Endodermal cell (in vitro differentiated cells): ENCODE results near the gene ASS1. TPM values are rescaled to one million over a fixed set of nuclear protein-coding genes. Genes with fewer than 3 reads are reported as not detected.

Experiments used
- DNase-seq: peaks from one replicate; pipeline ENCODE4 v3.0.0-alpha.2; 2017
- H3K27ac ChIP-seq: 2 replicates; pipeline ENCODE4 v1.5.1; 2013; ENCODE audit warnings: mild to moderate bottlenecking, low read depth, low read length, moderate library complexity
- H3K27me3 ChIP-seq: 2 replicates; pipeline ENCODE4 v1.6.1; 2013; ENCODE audit warnings: mild to moderate bottlenecking, low read length, moderate library complexity; ENCODE audit not compliant: insufficient read depth, control insufficient read depth, poor library complexity, severe bottlenecking
- H3K36me3 ChIP-seq: 2 replicates; pipeline ENCODE4 v1.7.0; 2013; ENCODE audit warnings: mild to moderate bottlenecking, low read length, moderate library complexity; ENCODE audit not compliant: control insufficient read depth, insufficient read depth
- H3K4me1 ChIP-seq: one replicate; pipeline ENCODE4 v1.7.0; 2013; ENCODE audit warnings: low read length; ENCODE audit not compliant: control insufficient read depth, insufficient read depth
- H3K4me3 ChIP-seq: 2 replicates; pipeline ENCODE4 v1.5.1; 2013; ENCODE audit warnings: mild to moderate bottlenecking, low read length, moderate library complexity
- H3K9ac ChIP-seq: 2 replicates; pipeline ENCODE4 v1.6.1; 2013; ENCODE audit warnings: mild to moderate bottlenecking, low read length, moderate library complexity; ENCODE audit not compliant: poor library complexity, severe bottlenecking; ENCODE audit errors: extremely low read depth
- H3K9me3 ChIP-seq: 2 replicates; pipeline ENCODE4 v1.6.1; 2013; ENCODE audit warnings: mild to moderate bottlenecking, low read length, moderate library complexity; ENCODE audit not compliant: control insufficient read depth
- H3K27ac Mint-ChIP-seq: 2 replicates; pipeline ENCODE4 v1.8.0; 2020; ENCODE audit warnings: mixed read lengths
- H3K27me3 Mint-ChIP-seq: 2 replicates; pipeline ENCODE4 v1.8.0; 2021; ENCODE audit warnings: mild to moderate bottlenecking, mixed read lengths; ENCODE audit not compliant: insufficient read depth
- H3K36me3 Mint-ChIP-seq: 2 replicates; pipeline ENCODE4 v1.8.0; 2020; ENCODE audit warnings: low read depth, mixed read lengths
- H3K4me1 Mint-ChIP-seq: 2 replicates; pipeline ENCODE4 v1.8.0; 2020; ENCODE audit warnings: mixed read lengths
- H3K4me3 Mint-ChIP-seq: 2 replicates; pipeline ENCODE4 v1.8.0; 2020; ENCODE audit warnings: mild to moderate bottlenecking, moderate library complexity, mixed read lengths
- H3K9me3 Mint-ChIP-seq: 2 replicates; pipeline ENCODE4 v1.8.0; 2020; ENCODE audit warnings: mild to moderate bottlenecking, mixed read lengths
- WGBS, 2 experiments: methylation state at CpG; one replicate each; pipeline versions ENCODE4 v1.1.5 to v1.1.7; 2013; ENCODE audit warnings: missing lambda C conversion rate in 2 of 2, mixed read lengths in 1 of 2; ENCODE audit not compliant: insufficient coverage in 1 of 2, insufficient read length in 1 of 2; 5-methylcytosine and 5-hydroxymethylcytosine counted together
- total RNA-seq, 2 donors: library from RNA; stranded (reverse); fragmentation: NEBNext Ultra II Directional in 1 of 2; extraction: Animal tissue kit (Norgen Biotek cat#: 25700) in 1 of 2; gene quantifications; 2 replicates in 1 of 2; 3 replicates in 1 of 2; pipeline ENCODE4 v1.2.1, GENCODE V29; 2021
- TF ChIP-seq, protein P1 (sequence below): fragments of 200-600 bp; sonication (generic); conservative IDR thresholded peaks from 2 replicates; pipeline ENCODE4 v1.5.0; 2021; ENCODE audit warnings: antibody characterized with exemption, mild to moderate bottlenecking

ASS1 gene
- total RNA-seq, 2 donors from 2014 or later: 30.9 to 57.2 TPM

GRCh38 chr9:130478152-130478551 is 33.4 kb downstream of the ASS1 start:
- H3K9me3 Mint-ChIP-seq: no peaks in the 10 kb centered on the region
- DNase-seq: no peak
- TF ChIP-seq, protein P1, sequence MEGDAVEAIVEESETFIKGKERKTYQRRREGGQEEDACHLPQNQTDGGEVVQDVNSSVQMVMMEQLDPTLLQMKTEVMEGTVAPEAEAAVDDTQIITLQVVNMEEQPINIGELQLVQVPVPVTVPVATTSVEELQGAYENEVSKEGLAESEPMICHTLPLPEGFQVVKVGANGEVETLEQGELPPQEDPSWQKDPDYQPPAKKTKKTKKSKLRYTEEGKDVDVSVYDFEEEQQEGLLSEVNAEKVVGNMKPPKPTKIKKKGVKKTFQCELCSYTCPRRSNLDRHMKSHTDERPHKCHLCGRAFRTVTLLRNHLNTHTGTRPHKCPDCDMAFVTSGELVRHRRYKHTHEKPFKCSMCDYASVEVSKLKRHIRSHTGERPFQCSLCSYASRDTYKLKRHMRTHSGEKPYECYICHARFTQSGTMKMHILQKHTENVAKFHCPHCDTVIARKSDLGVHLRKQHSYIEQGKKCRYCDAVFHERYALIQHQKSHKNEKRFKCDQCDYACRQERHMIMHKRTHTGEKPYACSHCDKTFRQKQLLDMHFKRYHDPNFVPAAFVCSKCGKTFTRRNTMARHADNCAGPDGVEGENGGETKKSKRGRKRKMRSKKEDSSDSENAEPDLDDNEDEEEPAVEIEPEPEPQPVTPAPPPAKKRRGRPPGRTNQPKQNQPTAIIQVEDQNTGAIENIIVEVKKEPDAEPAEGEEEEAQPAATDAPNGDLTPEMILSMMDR: no peak
- peaks cover 30% of the 10 kb centered on the region for H3K4me1 Mint-ChIP-seq
- no peaks in the 10 kb centered on the region for H3K36me3 Mint-ChIP-seq
- Histone ChIP-seq H3K36me3 (no peaks in the 10 kb centered on the region), H3K4me3 (no peak overlapping the region), H3K4me1 (peaks cover 10% of the 10 kb centered on the region), H3K27ac (no peak overlapping the region), H3K27me3 (peaks cover 15% of the 10 kb centered on the region), H3K9ac (no peak overlapping the region), H3K9me3 (no peaks in the 10 kb centered on the region)
- 92 to 93% methylated on average over 6 to 8 of the region's 9 CpGs for WGBS, 2 experiments
- peaks cover 38% of the 10 kb centered on the region for H3K27me3 Mint-ChIP-seq
- no peak overlapping the region for H3K4me3 Mint-ChIP-seq
- no peak overlapping the region for H3K27ac Mint-ChIP-seq

DNA sequence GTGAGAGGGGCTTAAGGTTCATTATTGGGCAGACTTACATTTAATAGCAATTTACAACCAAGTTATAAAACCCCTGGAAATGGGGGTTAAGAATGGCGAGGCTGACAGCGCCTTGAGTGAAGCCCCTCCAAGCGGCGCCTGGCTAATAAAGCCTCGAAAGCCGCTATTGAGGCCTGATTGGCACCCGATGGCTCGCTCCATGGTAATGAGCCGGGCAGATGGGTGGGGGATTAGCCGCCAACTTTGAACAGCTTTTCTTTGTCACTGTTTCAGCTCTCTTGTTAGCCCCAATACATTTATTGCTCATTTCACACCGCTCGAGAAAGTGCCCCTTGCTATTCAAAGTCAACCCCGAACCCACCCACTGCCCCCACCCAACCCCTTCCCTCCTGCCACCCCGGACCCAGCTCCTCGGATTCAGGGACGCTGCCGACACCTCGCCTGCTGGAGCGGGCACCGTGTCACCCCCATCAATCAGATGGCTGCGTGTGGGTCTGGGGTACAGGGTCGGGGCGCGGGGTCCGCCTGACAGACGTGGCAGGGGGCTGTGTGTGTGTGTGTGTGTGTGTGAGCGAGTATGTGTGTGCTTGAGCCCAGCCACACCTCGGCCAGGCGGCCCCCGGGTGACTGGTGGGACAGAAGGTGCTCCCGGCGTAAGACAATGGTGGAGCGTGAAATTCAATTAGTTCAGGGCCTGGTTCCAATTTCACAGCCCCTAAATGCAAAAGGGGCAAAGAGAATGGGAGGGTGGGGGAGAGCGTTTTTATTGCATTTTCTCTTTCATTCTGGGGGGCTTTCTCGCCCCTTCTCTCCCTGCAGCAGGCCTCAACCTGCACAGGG is 34.2 kb downstream of the ASS1 start:
- no peak for DNase-seq
- Mint-ChIP-seq H3K4me3 (no peak overlapping the region), H3K4me1 (peaks cover 28% of the 10 kb centered on the region), H3K9me3 (no peaks in the 10 kb centered on the region), H3K27ac (no peak overlapping the region), H3K27me3 (peaks cover 46% of the 10 kb centered on the region), H3K36me3 (no peaks in the 10 kb centered on the region)
- H3K27me3 ChIP-seq: peaks cover 21% of the 10 kb centered on the region
- TF ChIP-seq, protein P1: no peak
- no peaks in the 10 kb centered on the region for H3K36me3 ChIP-seq
- no peak overlapping the region for H3K9ac ChIP-seq
- WGBS, 2 experiments: 85 to 91% methylated on average over 22 to 34 of the region's 35 CpGs
- H3K27ac ChIP-seq: peak overlapping the region; percentile 84
- no peaks in the 10 kb centered on the region for H3K9me3 ChIP-seq
- H3K4me3 ChIP-seq: no peak overlapping the region
- peaks cover 5% of the 10 kb centered on the region for H3K4me1 ChIP-seq

DNA sequence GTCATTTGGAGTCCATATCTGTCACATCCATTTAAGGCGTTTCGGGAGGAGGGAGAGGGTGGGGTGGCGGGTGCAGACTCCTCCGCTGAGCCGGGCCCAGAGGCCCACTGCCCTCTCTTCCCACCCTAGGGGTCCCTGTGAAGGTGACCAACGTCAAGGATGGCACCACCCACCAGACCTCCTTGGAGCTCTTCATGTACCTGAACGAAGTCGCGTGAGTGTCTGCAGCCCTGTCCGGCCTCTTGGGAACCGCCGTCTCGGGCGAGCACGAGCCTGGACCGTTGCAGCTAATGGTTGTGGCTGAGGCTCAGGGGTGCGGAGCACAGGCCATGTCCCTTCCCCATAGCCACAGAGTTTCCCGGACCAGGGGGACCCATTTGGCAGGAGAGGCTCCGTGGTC is 34.8 kb downstream of the ASS1 start:
- Mint-ChIP-seq H3K27me3 (peaks cover 52% of the 10 kb centered on the region), H3K9me3 (no peaks in the 10 kb centered on the region), H3K27ac (no peak overlapping the region), H3K4me3 (no peak overlapping the region), H3K36me3 (no peaks in the 10 kb centered on the region), H3K4me1 (peaks cover 25% of the 10 kb centered on the region)
- H3K4me3 ChIP-seq: no peak overlapping the region
- TF ChIP-seq, protein P1: no peak
- 92 to 95% methylated on average over 11 to 19 of the region's 19 CpGs for WGBS, 2 experiments
- H3K9me3 ChIP-seq: no peaks in the 10 kb centered on the region
- DNase-seq: no peak
- peaks cover 27% of the 10 kb centered on the region for H3K27me3 ChIP-seq
- peaks cover 5% of the 10 kb centered on the region for H3K4me1 ChIP-seq
- H3K36me3 ChIP-seq: no peaks in the 10 kb centered on the region
- H3K27ac ChIP-seq: peak overlapping the region; percentile 49
- no peak overlapping the region for H3K9ac ChIP-seq
